GM04503 (cell line): ENCODE results near the gene DDOST.
"Not testable (repeated sequence)": the region's sequence is repeated elsewhere in the genome, so short reads cannot be mapped to it uniquely, and the experiment has no call there.

Experiments used
- DNase-seq: peaks from one replicate; pipeline ENCODE4 v3.0.0-alpha.2; 2012; ENCODE audit warnings: low read depth

Gene DDOST

DNA sequence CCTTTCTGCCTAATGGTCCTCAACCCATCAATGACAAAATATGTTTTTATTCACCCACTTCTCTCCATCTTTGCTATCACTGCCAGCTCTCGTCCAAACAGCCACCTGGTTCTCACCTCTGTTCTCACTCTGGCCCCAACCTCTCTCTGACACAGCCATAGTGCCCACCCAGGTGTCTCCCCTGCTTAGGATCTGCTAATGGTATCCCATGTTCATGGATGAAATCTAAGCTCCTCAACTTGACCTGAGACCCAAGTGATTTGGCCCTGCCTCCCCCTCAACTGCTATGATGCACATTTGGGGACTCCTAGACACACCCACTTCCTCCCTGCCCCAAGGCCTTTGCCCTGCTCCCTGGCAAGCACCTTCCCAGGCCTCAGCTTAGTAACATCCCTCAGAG is 30.7 kb upstream of the DDOST start:
- DNase-seq, result no peak

DNA sequence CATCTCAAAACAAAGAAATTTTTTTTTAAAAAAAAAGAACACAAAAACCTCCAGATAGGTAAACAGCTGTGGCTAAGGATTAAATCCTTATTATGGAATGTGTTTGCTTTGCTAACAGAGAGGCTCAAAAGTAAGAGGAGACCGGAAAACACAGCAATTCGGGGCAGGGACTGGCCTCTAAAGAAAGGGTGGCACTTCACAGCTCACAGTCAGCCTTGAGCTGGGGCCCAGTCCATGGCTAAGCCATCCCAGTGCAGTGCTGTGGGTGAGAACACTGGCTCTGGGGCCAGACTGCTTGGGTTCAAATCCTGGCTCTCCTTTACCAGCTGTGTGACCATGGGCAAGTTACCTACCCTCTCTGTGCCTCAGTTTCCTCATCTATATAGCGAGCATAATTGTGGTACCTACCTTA is 28.5 kb upstream of the DDOST start:
- no peak for DNase-seq

DNA sequence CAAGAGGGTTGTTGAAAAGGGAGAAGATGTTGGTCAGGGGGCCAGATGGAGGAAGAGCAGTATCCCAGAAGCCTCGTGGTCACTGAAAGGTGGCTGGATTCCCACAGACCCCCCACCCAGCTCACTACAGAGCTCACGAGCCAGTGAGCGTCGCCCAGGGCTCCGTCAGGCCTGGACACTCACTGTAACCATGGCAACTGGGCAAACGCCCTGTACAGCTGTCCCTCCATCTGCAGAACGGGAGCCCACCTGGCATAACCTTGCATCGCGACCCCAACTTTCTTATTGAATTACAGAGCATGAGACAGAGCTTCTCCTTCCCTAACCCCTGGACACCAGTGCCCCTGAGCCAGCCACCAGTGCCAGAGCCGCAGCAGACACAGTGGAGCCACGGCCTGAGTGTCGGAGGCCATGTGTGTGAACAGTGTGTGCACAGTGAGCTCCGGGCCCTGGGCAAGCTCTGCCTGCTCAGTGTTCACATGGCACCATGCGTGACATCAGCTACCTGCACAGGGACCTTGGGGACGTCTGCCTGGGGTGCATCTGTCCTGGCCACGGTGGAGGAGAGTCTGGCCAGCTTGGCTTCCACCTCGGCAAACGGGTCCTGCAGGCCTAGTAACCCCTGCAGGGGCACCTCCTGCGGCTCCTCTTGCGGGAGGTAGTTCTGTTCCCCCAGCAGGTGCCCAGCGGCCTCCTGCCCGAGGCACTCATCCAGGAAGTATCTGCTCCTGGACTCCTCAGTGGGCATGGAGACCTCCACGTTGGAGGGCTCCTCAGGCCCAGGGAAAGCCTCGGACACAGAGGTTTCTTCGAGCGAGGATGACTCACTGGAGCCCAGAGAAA is 25.9 kb upstream of the DDOST start:
- no peak for DNase-seq

DNA sequence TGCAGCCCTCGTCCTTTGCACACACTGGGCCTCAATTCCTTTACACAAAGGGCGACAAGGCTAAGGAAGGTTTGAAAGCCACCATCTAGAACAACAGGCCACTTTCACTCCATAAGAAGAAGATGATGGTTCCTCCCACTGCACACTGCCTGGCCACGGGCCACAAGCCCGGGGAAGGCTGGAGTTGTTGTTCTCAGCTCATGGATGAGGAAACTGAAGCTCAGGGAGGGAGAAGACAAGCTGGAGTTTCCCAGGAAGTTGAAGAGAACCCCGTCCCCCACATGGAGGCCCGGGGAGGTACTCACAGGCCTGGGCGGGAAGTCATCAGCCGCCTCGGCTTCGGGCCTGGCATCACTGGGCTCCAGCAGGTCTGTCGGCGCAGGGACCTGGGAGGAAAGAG is 24.6 kb upstream of the DDOST start:
- no peak for DNase-seq

- DNase-seq, result no peak
Measured at GRCh38 chr1:20685099-20685662, 24.0 kb upstream of the DDOST start.

GRCh38 chr1:20684651-20685050 is 23.5 kb upstream of the DDOST start:
- no peak for DNase-seq

DNA sequence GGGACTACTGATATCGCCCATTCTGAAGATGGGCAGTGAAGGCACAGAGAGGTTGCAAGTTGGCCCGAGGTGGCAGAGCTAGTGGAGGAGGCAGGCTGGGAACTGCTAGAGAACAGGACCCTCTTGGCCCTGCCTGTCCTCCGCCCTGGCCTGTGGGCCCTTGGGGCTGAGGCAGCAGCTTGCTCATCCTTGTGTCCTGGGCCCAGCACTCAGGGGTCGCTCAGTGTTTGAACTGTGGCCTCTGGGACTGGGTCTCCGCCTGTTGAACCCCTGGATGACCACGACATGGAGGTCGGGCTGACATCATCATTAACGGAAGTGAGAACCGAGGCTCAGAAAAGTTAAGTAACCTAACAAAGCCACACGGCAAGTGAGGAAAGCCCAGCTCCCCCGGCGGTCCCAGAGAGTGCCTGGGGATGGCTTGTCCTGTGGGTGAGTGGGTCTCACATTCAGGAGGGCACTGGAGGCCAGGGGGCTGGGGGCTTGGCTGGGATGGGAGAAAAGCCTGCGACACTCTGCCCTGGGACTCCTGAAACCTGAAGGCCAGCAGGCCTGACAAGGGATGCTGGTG is 23.0 kb upstream of the DDOST start:
- no peak for DNase-seq

DNA sequence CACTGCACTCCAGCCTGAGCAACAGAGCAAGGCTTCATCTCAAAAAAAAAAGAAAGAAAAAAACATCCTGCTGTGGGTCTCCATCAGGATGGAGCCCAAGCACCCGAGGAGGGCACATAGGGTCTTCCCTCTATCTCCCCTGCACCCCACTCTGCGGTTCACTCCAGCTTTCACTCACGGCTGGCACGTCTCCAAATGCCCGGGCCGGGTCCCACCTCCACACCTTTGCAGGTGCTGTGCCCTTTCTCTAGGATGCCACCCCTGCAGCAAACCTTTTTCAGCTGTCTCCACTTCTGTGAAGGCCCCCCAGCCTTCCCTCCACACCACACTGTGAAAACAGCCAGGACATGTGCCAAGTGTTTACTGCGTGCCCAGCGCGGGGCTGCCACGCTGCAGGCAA is 22.4 kb upstream of the DDOST start:
- no peak for DNase-seq

GRCh38 chr1:20682571-20683236 is 21.5 kb upstream of the DDOST start:
- no peak for DNase-seq

DNA sequence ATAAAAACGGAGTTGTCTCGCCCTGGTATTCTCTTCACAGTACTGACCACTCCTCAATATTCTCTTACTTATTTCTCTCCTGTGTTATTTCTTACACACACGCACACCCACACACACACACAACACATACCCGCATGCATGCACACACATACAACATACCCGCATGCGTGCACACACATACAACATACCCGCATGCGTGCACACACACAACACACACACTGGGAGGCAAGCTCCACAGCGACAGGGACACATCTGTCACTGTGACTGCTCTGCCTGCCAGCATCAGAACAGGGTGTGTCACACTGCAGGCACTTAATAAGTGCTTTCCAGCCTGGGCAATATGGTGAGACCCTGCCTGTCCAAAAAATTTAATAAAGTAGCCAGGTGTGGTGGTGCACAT is 20.8 kb upstream of the DDOST start:
- DNase-seq, result no peak

- no peak for DNase-seq
Measured at GRCh38 chr1:20680269-20680668, 19.1 kb upstream of the DDOST start.

DNA sequence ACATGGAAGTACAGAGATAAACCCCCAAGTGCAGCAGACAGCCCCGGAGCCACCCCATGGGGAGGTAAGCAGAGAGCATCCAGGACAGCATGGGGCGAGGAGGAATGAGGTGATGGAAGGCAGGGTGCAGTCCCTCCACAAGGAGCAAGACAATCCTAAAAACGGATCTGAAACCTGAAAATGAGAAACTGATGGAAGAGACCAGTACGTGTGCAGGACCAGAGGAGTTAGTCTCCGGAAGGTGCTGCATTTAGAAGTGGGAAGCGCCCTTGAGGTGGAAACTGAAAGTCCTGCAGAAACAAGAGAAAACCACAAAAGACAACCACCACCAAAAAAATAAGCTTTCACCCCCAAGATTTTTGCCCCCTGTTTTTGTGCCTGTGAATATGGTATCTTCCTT is 17.4 kb upstream of the DDOST start:
- DNase-seq, result no peak

DNA sequence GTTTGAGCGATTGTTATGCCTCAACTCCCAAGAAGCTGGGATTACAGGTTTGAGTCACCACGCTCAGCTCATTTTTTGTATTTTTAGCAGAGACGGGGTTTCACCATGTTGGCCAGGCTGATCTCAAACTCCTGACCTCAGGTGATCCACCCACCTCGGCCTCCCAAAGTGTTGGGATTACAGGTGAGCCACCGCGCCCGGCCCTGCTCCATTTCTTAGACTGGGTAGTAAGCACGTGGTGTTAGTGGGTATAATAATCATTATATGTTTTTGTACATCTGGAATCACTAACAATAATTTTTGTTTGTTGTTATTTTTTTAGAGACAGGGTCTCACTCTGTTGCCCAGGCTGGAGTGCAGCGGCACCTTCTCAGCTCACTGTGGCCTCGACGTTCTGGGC is 12.5 kb upstream of the DDOST start:
- not testable (repeated sequence) for DNase-seq

- no peak for DNase-seq
Measured at GRCh38 chr1:20672265-20672632, 11.1 kb upstream of the DDOST start.

- no peak for DNase-seq
Measured at GRCh38 chr1:20670936-20671335, 9.8 kb upstream of the DDOST start.

- no peak for DNase-seq
Measured at GRCh38 chr1:20668581-20668980, 7.4 kb upstream of the DDOST start.

- no peak for DNase-seq
Measured at GRCh38 chr1:20666804-20667203, 5.6 kb upstream of the DDOST start.

DNA sequence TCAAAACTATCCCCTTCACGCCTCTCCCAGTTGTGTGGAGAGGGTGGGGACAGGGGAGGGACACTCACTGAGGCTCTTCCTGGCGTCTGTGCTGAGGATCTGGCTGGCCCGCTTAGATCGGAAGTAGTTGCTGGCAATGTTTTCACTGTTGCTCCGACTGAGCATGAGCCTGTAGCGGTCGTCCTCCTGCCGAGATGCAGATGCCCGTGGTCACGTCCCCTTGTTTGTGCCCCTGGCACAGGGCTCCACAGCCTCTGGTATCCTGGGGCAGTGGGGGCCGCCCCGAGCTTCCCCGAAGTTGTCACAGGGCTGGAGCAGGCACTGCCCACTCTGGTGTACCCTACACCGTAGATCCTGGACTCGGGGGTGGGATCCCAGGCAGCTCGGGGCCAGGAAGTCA is 5.0 kb upstream of the DDOST start:
- no peak for DNase-seq

DNA sequence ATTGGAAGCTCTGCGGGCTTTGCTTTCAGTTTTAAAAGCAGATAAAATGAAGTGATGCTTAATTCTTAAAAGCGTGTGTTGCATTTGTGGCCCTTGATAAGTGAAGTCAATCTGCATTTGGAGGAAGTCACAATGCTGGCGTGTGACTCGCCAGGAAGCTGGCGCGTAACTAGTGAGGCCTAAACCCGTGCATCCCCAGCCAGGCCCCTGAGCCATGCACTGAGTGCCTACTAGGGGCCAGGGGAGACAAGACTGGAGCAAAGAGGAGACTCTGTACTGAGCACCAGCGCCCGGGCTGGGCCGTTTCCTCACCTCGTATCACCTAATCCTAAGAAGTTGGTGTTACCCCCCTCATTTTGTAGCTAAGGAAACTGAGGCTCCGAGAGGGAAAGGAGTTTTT is 4.6 kb upstream of the DDOST start:
- DNase-seq, result no peak

- no peak for DNase-seq
Measured at GRCh38 chr1:20663969-20664715, 3.0 kb upstream of the DDOST start.

GRCh38 chr1:20663365-20663764 is 2.2 kb upstream of the DDOST start:
- no peak for DNase-seq

GRCh38 chr1:20662110-20662475 is 924 bp upstream of the DDOST start:
- no peak for DNase-seq

DNA sequence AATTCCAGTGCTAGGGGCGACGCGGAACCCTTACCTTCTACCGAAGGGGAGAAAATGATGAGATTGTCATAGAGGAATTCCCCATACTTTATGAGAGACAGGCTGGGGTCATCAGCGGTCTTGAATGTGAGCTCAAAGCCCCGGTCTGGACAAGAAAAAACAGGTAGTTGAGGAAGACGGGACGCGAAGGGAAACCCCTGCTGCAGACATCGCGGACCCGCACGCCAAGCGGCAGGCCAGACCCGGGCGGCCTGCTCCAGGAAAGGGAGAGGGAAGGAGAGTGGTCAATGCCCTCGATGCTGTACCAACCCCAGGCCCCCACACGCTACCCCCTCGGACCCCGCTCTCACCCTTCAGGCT is 342 bp downstream of the DDOST start:
- DNase-seq, result no peak
